GM12891 (cell line): ENCODE data around the gene HEMK1.

ENCODE experiments used
- PAX5 ChIP-seq: IDR thresholded peaks from 2 replicates; pipeline ENCODE4 v1.6.1; 2011; ENCODE audit warnings: low read length, moderate library complexity, mild to moderate bottlenecking; ENCODE audit not compliant: insufficient read depth, severe bottlenecking
- POLR2A ChIP-seq: IDR thresholded peaks from 2 replicates; pipeline ENCODE4 v1.6.1; 2011; ENCODE audit warnings: low read depth, low read length, control low read depth
- POLR2AphosphoS5 ChIP-seq: IDR thresholded peaks from 2 replicates; pipeline ENCODE4 v1.6.1; 2011; ENCODE audit warnings: low read depth, low read length, control low read depth
- POU2F2 ChIP-seq: IDR thresholded peaks from 2 replicates; pipeline ENCODE4 v1.6.1; 2011; ENCODE audit warnings: low read depth, mild to moderate bottlenecking, control low read depth, low read length, moderate library complexity
- SPI1 ChIP-seq: IDR thresholded peaks from 2 replicates; pipeline ENCODE4 v1.6.1; 2011; ENCODE audit warnings: low read depth, low read length, control low read depth
- TAF1 ChIP-seq: IDR thresholded peaks from 2 replicates; pipeline ENCODE4 v1.6.1; 2011; ENCODE audit warnings: low read depth, low read length, control low read depth

- TF ChIP-seq TAF1 = no peak
- no peak for TF ChIP-seq POLR2A
- no peak for TF ChIP-seq POLR2AphosphoS5
- no peak for TF ChIP-seq PAX5
- no peak for TF ChIP-seq POU2F2
- no peak for TF ChIP-seq SPI1
Observed at GRCh38 chr3:50586763-50587070, 17.4 kb downstream of the HEMK1 start.
